K562 (cell line): ENCODE results near the gene NKX2-1. TPM values are rescaled to one million over a fixed set of nuclear protein-coding genes. Genes with fewer than 3 reads are reported as not detected.

Experiments
- ATAC-seq: fragments of 200-7000 bp; cut with Tn5 transposase; 3 replicates; pipeline ENCODE4 v1.9.1; 2020; ENCODE audit warnings: moderate library complexity
- BruUV-seq: library from RNA; stranded (reverse); fragments of 400-500 nt; replicated peaks from 2 replicates; lab custom pipeline; 2021; lab: Mats Ljungman, UMichigan
- CTCF ChIA-PET: fragments of 300-600 bp; formaldehyde crosslinking; extraction: SDS; loops from one replicate; lab custom pipeline; 2021; ENCODE audit warnings: low intra/inter-chr PET ratio; lab: Yijun Ruan, JAX
- POLR2A ChIA-PET: fragments of 300-600, 350-650 bp; sonication (Branson Sonifier 250); formaldehyde crosslinking; extraction: SDS; loops from one replicate; lab custom pipeline; 2021; ENCODE audit warnings: antibody characterized with exemption, inconsistent platforms; lab: Yijun Ruan, JAX
- DNase-seq, 4 experiments: peaks; one replicate each; pipeline versions ENCODE4 v3.0.0 to v3.0.0-alpha.2; 2011 to 2018; ENCODE audit warnings: low spot score in 3 of 4, mixed read lengths in 3 of 4; ENCODE audit errors: extremely low read depth in 1 of 4
- FAIRE-seq: peaks from 2 replicates; lab custom pipeline; 2011; peaks lifted over from hg19 to GRCh38; lab: Jason Lieb, UNC
- H2AFZ ChIP-seq: 2 replicates; pipeline ENCODE4 v1.6.0; 2011; ENCODE audit warnings: low read depth, low read length, control low read depth, inconsistent platforms
- H3K27ac ChIP-seq: fragments of 200-600 bp; 3 replicates; pipeline ENCODE4 v1.8.0; 2011; ENCODE audit warnings: low read depth, mild to moderate bottlenecking, control low read depth, inconsistent platforms, low read length, moderate library complexity, mixed read lengths; ENCODE audit errors: extremely low read depth
- H3K27me3 ChIP-seq, 2 experiments: fragments of 300-600 bp in 1 of 2; 2 replicates in 1 of 2; 3 replicates in 1 of 2; pipeline versions ENCODE4 v1.6.0 to v1.8.0; 2011; ENCODE audit warnings: inconsistent platforms in 2 of 2, low read length in 2 of 2, mild to moderate bottlenecking in 1 of 2, mixed read lengths in 1 of 2, moderate library complexity in 1 of 2; ENCODE audit not compliant: control insufficient read depth in 2 of 2, insufficient read depth in 2 of 2
- H3K36me3 ChIP-seq: fragments of 300-600 bp; 3 replicates; pipeline ENCODE4 v1.8.0; 2011; ENCODE audit warnings: mild to moderate bottlenecking, low read length, inconsistent platforms; ENCODE audit not compliant: control insufficient read depth, insufficient read depth
- H3K4me1 ChIP-seq, 2 experiments: fragments of 200-600 bp in 1 of 2; replicated peaks in 1 of 2; 2 replicates in 1 of 2; 3 replicates in 1 of 2; pipeline versions ENCODE4 v1.5.1 to v1.8.0; 2011; ENCODE audit warnings: inconsistent platforms in 2 of 2, low read length in 2 of 2, mild to moderate bottlenecking in 1 of 2, mixed read lengths in 1 of 2, moderate library complexity in 1 of 2; ENCODE audit not compliant: control insufficient read depth in 2 of 2, insufficient read depth in 2 of 2
- H3K4me2 ChIP-seq: 2 replicates; pipeline ENCODE4 v1.6.1; 2011; ENCODE audit warnings: low read length, control low read depth, inconsistent platforms, mixed read lengths; ENCODE audit not compliant: insufficient read depth
- H3K4me3 ChIP-seq: fragments of 200-600 bp; sonication (generic), shearing (Covaris generic); 2 replicates; pipeline ENCODE4 v1.5.1; 2016; ENCODE audit warnings: control low read depth, inconsistent platforms
- H3K79me2 ChIP-seq: fragments of 200-600 bp; 3 replicates; pipeline ENCODE4 v1.8.0; 2011; ENCODE audit warnings: low read length, inconsistent platforms; ENCODE audit not compliant: control insufficient read depth, insufficient read depth
- H3K9ac ChIP-seq, 2 experiments: 2 replicates each; pipeline versions ENCODE4 v1.6.0 to v1.6.1; 2011; ENCODE audit warnings: low read depth in 2 of 2, low read length in 2 of 2, control low read depth in 1 of 2, inconsistent platforms in 1 of 2, mild to moderate bottlenecking in 1 of 2, mixed read lengths in 1 of 2; ENCODE audit not compliant: insufficient read depth in 1 of 2
- H3K9me1 ChIP-seq: one replicate; pipeline ENCODE4 v1.6.0; 2011; ENCODE audit warnings: inconsistent platforms, mild to moderate bottlenecking, low read length, moderate library complexity; ENCODE audit not compliant: control insufficient read depth, insufficient read depth
- H3K9me3 ChIP-seq: replicated peaks from 2 replicates; pipeline ENCODE4 v1.5.1; 2011; ENCODE audit warnings: low read depth, low read length, inconsistent platforms; ENCODE audit not compliant: control insufficient read depth, insufficient read depth
- H4K20me1 ChIP-seq: replicated peaks from 2 replicates; pipeline ENCODE4 v1.6.1; 2011; ENCODE audit warnings: low read length, inconsistent platforms, mixed read lengths; ENCODE audit not compliant: control insufficient read depth, insufficient read depth
- BRD9 ChIP-seq: fragments of 450-650 bp; IDR thresholded peaks from 2 replicates; pipeline ENCODE4 v1.6.1; 2018; ENCODE audit warnings: low read depth; ENCODE audit not compliant: partially characterized antibody
- CLOCK ChIP-seq: fragments of 250-450 bp; sonication (Bioruptor Pico); IDR thresholded peaks from 2 replicates; pipeline ENCODE4 v1.4.0; 2020; ENCODE audit warnings: mild to moderate bottlenecking, moderate library complexity, borderline replicate concordance
- CTBP1 ChIP-seq: fragments of 450-650 bp; IDR thresholded peaks from 2 replicates; pipeline ENCODE4 v1.6.1; 2016; ENCODE audit warnings: borderline replicate concordance
- CTCFL ChIP-seq: IDR thresholded peaks from 2 replicates; pipeline ENCODE4 v1.6.1; 2011; ENCODE audit warnings: borderline replicate concordance, low read depth, mild to moderate bottlenecking, moderate library complexity, low read length; ENCODE audit not compliant: insufficient read depth, poor library complexity, severe bottlenecking
- DNMT1 ChIP-seq: fragments of 450-650 bp; IDR thresholded peaks from 2 replicates; pipeline ENCODE4 v1.6.1; 2016; ENCODE audit warnings: antibody characterized with exemption, mild to moderate bottlenecking
- RBM17 ChIP-seq: fragments of 200-400 bp; formaldehyde crosslinking; IDR thresholded peaks from 2 replicates; pipeline ENCODE4 v1.6.1; 2017; ENCODE audit warnings: low read depth, mild to moderate bottlenecking, low read length, borderline replicate concordance
- SAFB ChIP-seq: fragments of 200-400 bp; formaldehyde crosslinking; IDR thresholded peaks from 2 replicates; pipeline ENCODE4 v1.6.1; 2017; ENCODE audit warnings: low read depth, low read length, borderline replicate concordance
- TAF15 ChIP-seq: fragments of 200-400 bp; formaldehyde crosslinking; IDR thresholded peaks from 2 replicates; pipeline ENCODE4 v1.6.1; 2017; ENCODE audit warnings: mild to moderate bottlenecking, low read depth, low read length, moderate library complexity
- ZBTB12 ChIP-seq: fragments of 250-450 bp; sonication (Bioruptor Pico); IDR thresholded peaks from 2 replicates; pipeline ENCODE4 v1.4.0; 2020
- ZNF143 ChIP-seq: sonication (generic); formaldehyde crosslinking; IDR thresholded peaks from 2 replicates; pipeline ENCODE4 v1.9.0; 2022; ENCODE audit warnings: mild to moderate bottlenecking, missing genetic modification reagents
- ZNF316 ChIP-seq: fragments of 450-650 bp; IDR thresholded peaks from 2 replicates; pipeline ENCODE4 v1.6.1; 2016
- WGBS: fragments of 100-300 bp; shearing (Covaris generic); methylation state at CpG from one replicate; pipeline ENCODE4 v1.1.6; 2016; ENCODE audit warnings: low coverage, mixed read lengths; ENCODE audit not compliant: insufficient coverage; ENCODE audit errors: missing lambda C conversion rate; 5-methylcytosine and 5-hydroxymethylcytosine counted together
- in situ Hi-C: fragments of 300-500 bp; cut with MboI; formaldehyde crosslinking; loops from 4 replicates; pipeline ENCODE4 v1.15.0; 2018; ENCODE audit warnings: inconsistent platforms, mixed read lengths
- intact Hi-C: fragments of 100-400 bp; cut with micrococcal nuclease; formaldehyde crosslinking; loops from 2 replicates; pipeline ENCODE4 v1.14.2; 2022
- polyA plus RNA-seq, 8 experiments: library from polyadenylated mRNA; depleted of rRNA in 4 of 8; stranded (reverse) in 5 of 8; unstranded in 3 of 8; fragments of >200 nt; fragmentation: Nextera tagmentation in 2 of 8; fragmentation: Illumina TruSeq in 1 of 8; extraction: Ambion mirVana in 2 of 8; extraction: Trizol in 1 of 8; gene quantifications; 2 replicates each; pipeline versions ENCODE4 v1.2.1 to v1.2.3, GENCODE V29; 2011 to 2014; ENCODE audit warnings: inconsistent platforms in 1 of 8, missing spikeins in 1 of 8
- total RNA-seq, 7 experiments: library from RNA; depleted of rRNA in 6 of 7; stranded (reverse); fragments of >200 nt in 6 of 7; fragmentation: Illumina TruSeq in 2 of 7; extraction: Trizol in 2 of 7; gene quantifications; 2 replicates each; pipeline versions ENCODE4 v1.2.1 to v1.2.3, GENCODE V29; 2011 to 2021; ENCODE audit warnings: low replicate concordance in 1 of 7
- TF ChIP-seq, protein P1 (sequence below): fragments of 250-450 bp; sonication (Bioruptor Pico); IDR thresholded peaks from 2 replicates; pipeline ENCODE4 v1.4.0; 2020; ENCODE audit warnings: mild to moderate bottlenecking, moderate library complexity

The NKX2-1 gene
- total and polyA plus RNA-seq, 9 of the 15 experiments (the other 6 are each of a cell fraction or from before 2014, with no cell fraction given): 0.11 TPM; not detected in 8

DNA sequence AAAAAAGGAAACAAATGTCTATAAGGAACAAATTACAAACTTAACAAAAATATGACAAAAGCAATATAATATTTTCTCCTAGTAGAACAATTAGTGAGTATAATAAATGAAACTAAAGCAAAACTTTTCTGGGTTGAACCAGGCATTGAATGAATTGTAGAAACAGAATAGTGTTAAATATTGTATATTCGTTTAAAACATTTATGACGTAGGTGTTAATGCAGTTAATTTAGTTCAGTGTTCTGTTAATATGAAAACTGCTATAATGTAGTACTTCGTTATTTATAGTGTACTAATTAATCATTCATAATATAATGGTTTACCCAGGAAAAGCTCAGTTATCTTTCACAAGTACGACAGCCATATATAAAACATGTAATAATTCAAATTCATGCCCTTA, 23.7 kb downstream of the NKX2-1 start:
- 0% methylated on average over 4 of the region's 4 CpGs for WGBS
- intact Hi-C loops: no loop called here

More for the DNA sequence above, 23.7 kb downstream of the NKX2-1 start:
- ChIA-PET CTCF (no interaction called here), POLR2A (no interaction called here)
- Histone ChIP-seq H3K9me3 (no peaks in the 10 kb centered on the region), H3K79me2 (no peaks in the 10 kb centered on the region), H3K9me1 (no peaks in the 10 kb centered on the region), H4K20me1 (no peaks in the 10 kb centered on the region), H3K27me3 (no peaks in the 10 kb centered on the region), H3K4me2 (no peak overlapping the region), H2AFZ (no peak overlapping the region), H3K9ac (no peak overlapping the region), H3K27ac (no peak overlapping the region), H3K4me3 (no peak overlapping the region), H3K36me3 (no peaks in the 10 kb centered on the region), H3K4me1 (no peaks in the 10 kb centered on the region)
- in situ Hi-C loops: no loop called here
- BruUV-seq: no TSS peak
- FAIRE-seq (no peak), DNase-seq (no peak), ATAC-seq (no peak)
- TF ChIP-seq ZNF143 (CRISPR knock-in tag) (no peak), DNMT1 (no peak), TAF15 (no peak), RBM17 (no peak), CTCFL (no peak), SAFB (no peak), ZBTB12 (CRISPR knock-in tag) (no peak), ZNF316 (no peak), BRD9 (no peak), CLOCK (no peak), CTBP1 (no peak)
- TF ChIP-seq, protein P1, sequence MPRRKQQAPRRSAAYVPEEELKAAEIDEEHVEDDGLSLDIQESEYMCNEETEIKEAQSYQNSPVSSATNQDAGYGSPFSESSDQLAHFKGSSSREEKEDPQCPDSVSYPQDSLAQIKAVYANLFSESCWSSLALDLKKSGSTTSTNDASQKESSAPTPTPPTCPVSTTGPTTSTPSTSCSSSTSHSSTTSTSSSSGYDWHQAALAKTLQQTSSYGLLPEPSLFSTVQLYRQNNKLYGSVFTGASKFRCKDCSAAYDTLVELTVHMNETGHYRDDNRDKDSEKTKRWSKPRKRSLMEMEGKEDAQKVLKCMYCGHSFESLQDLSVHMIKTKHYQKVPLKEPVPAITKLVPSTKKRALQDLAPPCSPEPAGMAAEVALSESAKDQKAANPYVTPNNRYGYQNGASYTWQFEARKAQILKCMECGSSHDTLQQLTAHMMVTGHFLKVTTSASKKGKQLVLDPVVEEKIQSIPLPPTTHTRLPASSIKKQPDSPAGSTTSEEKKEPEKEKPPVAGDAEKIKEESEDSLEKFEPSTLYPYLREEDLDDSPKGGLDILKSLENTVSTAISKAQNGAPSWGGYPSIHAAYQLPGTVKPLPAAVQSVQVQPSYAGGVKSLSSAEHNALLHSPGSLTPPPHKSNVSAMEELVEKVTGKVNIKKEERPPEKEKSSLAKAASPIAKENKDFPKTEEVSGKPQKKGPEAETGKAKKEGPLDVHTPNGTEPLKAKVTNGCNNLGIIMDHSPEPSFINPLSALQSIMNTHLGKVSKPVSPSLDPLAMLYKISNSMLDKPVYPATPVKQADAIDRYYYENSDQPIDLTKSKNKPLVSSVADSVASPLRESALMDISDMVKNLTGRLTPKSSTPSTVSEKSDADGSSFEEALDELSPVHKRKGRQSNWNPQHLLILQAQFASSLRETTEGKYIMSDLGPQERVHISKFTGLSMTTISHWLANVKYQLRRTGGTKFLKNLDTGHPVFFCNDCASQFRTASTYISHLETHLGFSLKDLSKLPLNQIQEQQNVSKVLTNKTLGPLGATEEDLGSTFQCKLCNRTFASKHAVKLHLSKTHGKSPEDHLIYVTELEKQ (CRISPR knock-in tag): no peak
